ENCODE data around the gene UBL4A.

UBL4A gene

DNA sequence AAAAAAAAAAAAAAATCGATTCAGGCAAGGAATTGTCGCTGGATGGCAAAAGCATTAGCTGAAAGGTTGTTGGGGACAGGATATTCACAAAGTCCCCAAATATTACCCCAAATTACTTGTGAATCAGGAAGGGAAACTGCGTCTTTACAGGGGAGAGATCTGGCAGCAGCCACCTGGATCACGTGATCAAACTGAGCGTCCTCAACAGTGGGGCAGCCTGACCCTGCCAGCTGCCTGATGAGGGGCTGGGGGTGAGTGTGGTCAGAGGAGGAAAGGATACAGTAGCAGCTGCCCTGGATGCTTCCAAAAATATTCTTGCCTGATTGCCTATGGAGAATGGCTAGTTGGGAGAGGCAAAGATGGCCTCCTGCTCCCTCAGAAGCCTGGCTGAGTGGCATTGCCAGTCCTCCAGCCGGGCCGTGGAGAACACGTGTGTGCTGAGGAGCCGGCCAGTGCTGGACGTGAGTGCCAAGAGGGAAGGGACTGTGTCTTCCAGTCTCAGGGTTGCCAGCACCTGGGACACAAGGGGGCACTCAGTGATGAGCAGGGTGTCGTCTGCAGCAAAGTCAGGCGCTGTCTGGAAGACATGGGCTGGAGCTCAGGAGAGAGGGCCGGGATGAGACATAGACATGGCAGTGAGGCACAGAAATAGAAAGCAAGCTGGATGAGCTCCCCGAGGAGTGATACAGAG is 4.4 kb downstream of the UBL4A start:
- no peak for DNase-seq (ENCODE audit: low read depth)

DNA sequence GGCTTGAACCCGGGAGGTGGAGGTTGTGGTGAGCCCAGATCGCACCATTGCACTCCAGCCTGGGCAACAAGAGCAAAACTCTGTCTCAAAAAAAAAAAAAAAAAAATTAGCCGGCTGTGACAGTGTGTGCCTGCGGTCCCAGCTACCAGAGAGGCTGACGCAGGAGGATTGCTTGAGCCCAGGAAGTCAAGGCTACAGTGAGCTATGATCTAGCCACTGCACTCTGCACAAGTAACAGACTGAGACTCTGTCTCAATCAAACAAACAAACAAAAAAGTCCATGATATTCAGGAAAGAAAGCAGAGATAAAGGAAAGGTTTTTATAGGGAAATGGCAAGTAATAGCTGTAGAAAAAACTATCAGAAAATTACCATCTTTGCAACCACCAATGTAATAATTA is 5.2 kb downstream of the UBL4A start:
- no peak for DNase-seq (ENCODE audit: low read depth)

DNA sequence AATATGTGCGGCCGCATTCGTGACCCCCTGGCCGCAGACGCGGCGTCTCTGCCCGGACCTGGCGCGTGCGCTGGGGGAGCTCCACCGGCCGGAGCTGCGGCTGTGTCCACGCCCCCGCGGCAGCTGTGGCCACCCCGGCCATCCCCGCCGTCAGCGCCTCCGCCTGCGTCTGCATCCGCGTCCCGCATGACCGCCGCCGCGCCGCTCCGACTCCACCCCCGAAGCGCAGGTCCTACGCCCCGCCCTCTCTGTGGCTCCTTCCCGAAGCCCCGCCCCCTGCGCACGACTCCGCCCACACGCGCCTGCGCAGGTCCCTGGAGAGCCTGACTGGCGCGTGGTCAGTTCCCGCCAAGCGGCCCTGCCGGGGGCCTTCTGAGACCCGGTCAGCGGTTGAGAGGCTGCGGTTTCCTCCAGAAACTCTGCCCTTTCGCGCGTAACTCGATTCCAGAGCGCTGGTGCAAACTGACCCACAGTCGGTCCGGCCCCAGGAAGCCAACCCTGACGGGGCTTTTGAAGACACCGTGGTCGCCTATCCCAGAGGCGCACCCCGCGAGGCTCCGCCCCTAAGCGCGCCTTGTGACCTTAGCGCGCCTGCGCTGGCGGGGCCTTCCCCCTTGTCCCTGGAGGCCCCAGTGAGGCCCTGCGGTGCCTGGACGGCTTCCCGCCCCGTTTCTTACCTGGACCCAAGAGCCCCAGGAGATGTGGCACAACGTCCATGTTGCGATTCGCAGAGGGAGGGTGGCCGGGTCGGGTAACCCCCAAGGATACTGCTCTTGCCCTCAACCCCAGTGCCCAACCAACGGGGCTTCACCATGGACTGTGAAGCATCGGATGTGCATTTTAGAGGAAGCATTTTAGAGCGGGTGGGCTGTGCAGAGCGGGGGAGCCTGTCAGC is 7.4 kb downstream of the UBL4A start, which contains the start of gene LAGE3:
Gene LAGE3, minus strand, starts transcription at position 554 of the 895 bp plus-strand sequence. Its CDS starts 366 bp downstream, at position 188.
- peak; percentile 90 for DNase-seq (ENCODE audit: low read depth)

DNA sequence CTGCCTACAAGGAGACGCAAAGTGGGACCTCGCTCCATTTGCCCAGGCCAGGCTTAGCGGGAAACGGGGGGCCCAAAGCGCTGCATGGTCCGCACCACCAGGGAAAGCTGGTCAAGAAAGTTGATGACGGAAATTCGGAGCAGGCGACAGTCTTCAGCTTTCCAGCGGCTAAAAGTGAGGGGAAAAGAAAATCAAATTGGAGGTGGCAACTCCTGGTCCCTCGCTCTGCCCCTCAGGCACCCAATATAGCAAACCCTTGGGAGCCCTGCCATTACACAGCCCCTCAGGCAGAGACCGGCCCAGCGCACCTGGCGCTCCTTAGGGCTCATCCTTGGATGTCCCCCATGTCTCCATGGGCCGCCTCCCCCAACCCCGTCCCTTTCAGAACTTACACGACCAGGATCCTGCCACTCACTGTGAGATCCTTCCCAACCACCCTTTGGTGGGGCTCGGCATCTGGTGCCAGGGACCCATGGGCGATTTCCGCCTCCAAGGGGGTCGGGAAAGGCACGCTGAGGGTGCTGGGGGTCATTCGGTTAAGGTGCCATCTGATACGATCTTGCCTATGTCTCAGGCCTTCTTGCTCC is 8.4 kb downstream of the UBL4A start:
- no peak for DNase-seq (ENCODE audit: low read depth)

DNA sequence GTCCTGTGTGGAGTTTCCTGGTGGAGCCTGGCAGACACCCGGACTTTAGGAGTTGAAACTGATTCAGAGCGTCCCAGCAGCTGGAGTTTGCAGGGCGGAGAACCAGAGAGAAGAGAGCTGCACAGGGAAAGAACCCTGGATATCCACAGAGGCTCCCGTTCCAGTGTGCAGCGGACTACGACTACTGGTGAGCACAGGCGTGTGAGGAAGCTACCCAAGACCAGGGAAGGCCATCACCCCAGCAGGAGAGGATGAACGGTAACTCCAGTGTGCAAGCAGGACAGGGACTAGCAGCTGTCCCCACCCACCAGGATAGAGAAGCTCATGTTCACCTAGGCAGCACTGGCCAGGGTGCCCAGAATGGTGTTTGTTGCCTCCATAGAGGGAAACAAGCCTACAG is 9.6 kb downstream of the UBL4A start:
- DNase-seq (ENCODE audit: low read depth): no peak

DNA sequence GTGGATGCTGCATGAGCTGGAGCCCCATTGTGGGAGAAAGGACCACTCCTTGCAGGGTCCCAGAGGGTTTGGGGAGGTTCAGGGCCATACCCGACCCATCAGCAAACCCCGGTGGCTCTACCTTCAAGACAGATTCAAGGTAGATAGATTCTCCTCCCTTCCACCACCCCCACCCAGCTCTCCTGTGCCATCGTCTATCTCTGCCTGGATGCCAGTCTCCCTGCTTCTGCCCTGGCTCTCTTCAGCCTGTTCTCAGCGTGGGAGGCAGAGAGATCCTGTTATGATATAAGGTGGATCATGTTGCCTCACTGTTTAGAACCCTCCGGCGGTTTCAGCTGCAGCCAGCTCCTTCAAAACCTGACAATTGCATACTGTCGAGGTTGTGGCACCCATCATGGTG is 12.7 kb downstream of the UBL4A start:
- DNase-seq (ENCODE audit: low read depth): no peak

DNA sequence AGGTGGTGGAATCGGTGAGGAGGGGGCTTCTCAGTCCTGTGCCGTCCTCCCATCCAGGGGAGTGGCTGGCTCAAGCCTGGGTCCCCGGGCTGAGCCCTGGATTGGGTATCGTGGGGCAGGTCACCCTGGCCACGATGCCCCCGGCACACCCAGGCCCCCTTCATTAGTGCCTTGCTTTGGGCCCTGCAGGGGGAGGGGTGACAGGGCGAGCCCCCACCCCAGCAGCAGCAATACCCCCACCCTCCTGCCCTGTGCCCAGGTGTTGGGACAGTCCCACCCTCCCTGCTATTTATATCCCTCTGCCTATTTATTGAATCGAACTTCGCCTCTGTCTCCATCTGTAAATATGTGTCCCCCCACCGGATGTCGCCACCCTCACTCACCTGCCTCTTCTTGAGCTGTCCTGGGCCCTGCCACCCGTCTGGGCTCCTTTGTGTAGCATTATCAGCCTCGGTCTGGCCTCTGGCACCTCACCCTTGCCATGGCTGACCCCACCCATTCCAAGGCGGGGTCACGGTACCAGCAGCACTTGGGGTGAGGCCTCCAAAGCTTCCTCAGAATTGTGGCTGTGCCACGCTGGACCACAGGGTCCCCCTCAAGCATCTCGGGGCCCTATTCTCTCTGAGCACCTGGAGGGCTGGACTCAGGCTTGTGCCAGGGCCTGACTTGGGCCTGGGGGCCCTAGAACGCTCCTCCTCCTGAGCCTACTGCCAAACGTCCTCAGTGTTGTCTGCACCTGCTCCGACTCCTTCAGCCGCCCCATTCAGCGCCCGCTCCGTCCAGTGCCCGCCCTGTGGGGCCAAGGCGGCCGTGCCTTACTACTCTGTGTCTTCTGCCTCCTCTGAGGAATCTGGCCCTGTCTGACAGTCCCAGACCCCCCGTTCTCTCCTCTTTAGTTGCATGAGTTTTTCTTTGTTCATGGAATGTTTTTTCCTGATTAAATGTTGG is 13.5 kb downstream of the UBL4A start:
- no peak for DNase-seq (ENCODE audit: low read depth)

DNA sequence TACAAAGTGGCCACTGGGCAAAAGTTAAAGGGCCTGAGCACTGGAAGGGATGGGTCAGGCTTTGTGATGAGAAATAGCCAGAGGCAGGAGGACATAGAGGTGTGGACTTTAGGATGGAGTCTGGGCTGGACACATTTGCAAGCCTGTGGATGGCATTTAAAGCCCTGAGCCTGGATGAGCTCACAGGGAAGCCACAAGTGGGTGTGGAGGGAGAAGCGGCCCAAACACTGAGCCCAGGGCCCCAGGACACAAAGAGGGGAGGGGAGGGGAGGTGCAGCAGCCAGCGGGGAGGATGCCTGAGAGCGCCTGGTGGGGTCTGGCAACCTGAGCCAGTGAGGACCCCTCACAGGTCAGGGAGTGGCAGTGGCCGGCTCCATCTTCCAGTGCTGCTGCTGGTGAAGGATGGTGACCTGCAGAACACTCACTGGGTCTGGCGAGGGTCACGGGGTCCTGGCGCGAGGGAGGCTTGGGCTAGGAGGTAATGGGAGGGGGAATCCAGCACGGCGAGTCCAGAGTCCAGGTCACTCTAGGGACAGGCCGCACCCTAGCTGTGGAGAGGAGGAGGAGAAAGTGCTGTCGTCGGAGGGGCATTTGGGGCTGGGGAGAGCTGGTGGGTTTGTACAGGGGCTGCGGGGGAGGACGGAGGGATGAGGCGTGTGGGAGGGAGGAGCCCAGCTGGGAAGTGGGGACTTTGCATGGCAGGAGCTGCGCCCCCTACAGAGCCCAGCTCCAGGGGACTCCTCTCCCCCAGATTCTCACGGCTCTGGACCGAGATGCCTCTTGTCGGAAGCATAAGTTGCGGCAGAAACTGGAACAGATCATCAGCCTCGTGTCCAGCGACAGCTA is 14.4 kb downstream of the UBL4A start:
- no peak for DNase-seq (ENCODE audit: low read depth)

DNA sequence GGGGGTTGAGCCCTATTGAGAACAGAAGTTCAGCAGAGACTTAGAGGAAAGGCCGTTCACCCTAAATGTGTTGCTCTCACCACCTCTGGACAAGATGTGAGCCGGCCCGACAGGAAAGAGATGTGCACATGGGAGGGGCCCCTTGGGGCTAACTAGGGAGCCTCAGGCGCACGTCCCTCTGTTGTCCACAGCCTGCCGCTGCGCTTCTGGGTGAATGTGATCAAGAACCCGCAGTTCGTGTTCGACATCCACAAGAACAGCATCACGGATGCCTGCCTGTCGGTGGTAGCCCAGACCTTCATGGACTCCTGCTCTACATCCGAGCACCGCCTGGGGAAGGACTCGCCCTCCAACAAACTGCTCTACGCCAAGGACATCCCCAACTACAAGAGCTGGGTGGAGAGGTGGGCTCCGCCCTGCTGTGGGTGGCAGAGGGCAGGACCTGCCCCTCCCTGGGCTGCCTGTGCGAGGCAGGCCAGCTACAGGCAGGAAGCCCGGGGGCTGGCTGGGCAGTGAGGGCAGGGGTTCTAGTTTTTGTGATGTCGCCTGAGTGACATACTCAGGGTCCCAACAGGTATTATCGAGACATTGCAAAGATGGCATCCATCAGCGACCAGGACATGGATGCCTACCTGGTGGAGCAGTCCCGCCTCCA is 15.4 kb downstream of the UBL4A start:
- DNase-seq (ENCODE audit: low read depth): no peak

DNA sequence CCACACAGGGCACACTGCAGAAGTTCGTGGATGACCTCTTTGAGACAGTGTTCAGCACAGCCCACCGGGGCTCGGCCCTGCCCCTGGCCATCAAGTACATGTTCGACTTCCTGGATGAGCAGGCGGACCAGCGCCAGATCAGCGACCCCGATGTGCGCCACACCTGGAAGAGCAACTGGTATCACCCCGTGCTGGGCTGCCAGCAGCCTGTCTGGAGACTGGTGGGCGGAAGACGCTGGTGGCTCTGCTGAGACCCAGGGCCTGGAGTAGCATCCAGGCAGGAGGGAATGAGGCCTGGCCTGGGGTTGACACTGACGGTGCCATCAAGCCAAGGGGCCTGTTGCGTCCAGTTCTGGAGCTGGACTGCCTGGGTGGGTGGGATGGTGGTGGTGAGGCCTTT is 16.0 kb downstream of the UBL4A start:
- no peak for DNase-seq (ENCODE audit: low read depth)

DNA sequence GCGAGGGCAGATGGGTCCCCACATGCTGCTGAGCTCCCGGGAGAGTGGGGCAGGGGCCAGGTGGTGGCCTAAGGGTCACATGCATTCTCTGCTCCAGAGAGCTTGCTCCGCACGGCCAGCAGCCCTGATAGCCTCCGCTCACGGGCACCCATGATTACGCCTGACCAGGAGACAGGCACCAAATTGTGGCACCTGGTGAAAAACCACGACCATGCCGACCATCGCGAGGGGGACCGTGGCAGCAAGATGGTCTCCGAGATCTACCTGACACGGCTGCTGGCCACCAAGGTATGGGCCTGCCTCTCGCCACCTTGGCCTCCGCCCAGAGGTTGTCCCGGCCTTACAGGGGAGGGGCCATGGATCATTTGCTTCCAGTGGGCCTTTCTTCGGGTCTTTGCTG is 16.5 kb downstream of the UBL4A start:
- no peak for DNase-seq (ENCODE audit: low read depth)

DNA sequence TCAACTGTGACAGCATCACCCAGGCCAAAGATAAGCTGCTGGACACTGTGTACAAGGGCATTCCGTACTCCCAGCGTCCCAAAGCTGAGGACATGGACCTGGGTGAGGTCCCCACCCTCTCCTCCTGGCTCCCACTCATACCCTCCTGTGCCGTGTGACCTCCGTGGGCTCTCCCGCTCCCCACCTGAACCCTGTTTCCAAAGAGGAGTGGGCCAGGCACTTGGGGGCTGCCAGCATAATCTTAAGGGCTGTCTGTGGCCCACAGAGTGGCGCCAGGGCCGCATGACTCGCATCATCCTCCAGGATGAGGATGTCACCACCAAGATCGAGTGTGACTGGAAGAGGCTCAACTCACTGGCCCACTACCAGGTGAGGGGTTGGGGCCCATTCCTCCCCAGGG is 17.3 kb downstream of the UBL4A start:
- no peak for DNase-seq (ENCODE audit: low read depth)

DNA sequence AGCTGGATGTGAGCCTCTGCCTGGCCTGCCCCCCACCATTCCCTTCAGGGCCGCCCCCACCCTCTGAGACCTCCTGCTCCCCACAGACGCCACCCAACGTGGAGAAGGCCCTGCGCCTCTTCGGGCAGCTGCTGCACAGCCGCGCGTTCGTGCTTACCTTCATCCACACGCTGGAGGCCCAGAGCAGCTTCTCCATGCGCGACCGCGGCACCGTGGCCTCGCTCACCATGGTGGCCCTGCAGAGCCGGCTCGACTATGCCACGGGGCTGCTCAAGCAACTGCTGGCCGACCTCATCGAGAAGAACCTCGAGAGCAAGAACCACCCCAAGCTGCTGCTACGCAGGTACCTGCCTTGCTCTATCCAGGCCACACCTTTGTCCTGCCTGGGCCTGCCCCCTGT is 18.2 kb downstream of the UBL4A start:
- DNase-seq (ENCODE audit: low read depth): no peak

DNA sequence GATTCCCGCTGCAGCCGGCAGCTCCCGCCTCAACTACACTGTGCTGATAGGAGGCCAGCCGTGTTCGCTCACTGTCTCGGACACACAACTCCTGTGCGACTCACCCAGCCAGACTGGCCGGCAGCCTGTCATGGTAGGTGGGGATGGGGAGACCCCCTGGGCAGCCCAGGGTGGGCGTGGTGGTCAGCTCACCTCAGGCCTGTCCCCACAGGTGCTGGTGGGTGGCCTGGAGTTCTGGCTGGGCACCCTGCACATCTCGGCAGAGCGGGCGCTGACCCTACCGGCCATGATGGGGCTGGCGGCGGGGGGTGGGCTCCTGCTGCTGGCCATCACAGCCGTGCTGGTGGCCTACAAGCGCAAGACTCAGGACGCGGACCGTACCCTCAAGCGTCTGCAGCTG is 18.9 kb downstream of the UBL4A start:
- no peak for DNase-seq (ENCODE audit: low read depth)

DNA sequence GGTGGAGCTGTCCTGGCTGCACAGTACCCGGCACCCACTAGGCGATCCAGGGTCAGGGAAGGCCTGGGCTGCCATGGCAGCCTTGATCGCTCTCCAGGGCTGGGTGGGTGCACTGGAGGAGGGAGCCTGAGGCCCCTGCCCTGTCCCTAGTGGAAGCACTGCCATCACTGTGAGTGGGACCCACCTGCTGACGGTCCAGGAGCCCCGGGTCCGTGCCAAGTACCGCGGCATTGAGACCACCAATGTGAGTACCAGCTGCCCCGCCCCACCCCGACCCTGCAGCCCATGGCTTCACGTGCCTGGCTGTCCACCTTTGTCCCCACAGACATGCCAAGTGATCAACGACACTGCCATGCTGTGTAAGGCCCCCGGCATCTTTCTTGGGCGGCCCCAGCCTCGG is 19.5 kb downstream of the UBL4A start:
- DNase-seq (ENCODE audit: low read depth): no peak

DNA sequence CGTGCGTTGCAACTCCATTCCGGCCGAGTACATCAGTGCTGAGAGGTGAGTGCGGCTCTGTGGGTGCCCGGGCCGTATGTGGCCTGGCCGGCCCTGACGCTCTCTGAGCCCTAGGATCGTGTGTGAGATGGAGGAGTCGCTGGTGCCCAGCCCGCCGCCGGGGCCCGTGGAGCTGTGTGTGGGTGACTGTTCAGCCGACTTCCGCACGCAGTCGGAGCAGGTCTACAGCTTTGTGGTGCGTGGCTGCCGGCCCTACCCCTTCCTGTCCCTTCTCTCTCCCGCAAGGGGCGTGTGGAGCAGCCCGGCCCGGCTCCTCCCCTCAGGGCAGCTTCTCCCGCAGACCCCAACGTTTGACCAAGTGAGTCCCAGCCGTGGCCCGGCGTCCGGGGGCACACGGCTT is 20.4 kb downstream of the UBL4A start:
- no peak for DNase-seq (ENCODE audit: low read depth)

DNA sequence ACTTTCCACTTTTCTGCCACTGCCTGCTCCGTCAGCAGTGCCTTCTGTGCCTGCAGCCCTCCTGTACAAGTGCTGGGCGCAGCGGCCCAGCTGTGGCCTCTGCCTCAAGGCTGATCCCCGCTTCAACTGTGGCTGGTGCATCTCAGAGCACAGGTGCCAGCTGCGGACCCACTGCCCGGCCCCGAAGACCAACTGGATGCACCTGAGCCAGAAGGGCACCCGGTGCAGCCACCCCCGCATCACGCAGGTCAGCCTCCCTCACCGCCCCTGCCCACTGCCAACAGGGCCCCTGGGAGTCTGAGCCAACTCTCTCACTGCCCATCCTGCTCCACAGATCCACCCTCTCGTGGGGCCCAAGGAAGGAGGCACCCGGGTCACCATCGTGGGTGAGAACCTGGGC is 20.8 kb downstream of the UBL4A start:
- no peak for DNase-seq (ENCODE audit: low read depth)

DNA sequence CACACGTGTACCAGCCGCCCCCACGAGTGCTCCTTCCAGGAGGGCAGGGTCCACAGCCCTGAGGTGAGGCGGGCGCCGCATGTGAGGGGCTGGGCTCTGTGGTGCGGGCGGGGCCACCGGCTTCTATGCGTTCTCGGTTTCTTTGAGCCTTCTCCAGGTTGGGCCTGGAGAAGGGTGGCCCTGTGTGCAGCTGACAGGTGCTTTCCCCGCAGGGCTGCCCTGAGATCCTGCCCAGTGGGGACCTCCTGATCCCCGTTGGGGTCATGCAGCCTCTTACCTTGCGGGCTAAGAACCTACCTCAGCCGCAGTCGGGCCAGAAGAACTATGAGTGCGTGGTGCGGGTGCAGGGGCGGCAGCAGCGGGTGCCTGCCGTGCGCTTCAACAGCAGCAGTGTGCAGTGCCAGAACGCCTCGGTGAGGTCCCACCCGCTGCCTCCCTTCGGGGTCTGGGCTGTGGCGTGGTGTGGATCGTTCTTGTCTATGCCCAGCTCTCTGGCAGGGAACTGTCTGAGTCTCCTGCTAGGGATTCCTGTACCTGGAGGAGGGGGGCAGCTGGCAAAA is 21.5 kb downstream of the UBL4A start:
- DNase-seq (ENCODE audit: low read depth): no peak

DNA sequence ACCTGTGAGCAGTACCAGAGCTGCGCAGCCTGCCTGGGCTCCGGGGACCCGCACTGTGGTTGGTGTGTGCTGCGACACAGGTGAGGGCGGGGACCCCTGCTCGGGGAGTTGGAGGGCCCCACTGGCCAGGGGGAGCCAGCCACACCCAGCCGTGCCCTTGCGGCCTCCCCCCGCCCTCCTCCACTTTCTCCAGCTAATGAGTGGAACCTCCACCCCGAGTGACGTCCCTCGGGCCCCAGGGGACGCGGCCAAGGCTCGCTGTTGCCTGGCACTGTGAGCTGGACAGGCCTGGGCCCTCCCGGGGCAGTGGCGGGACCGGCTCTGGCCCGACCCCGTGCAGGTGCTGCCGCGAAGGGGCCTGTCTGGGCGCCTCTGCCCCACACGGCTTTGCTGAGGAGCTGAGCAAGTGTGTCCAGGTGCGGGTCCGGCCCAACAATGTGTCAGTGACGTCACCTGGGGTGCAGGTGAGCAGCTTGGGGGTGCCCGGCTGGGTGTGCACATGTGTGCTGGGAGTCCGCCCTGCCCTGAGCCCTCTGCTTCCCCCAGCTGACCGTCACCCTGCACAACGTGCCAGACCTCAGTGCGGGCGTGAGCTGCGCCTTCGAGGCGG is 22.7 kb downstream of the UBL4A start:
- DNase-seq (ENCODE audit: low read depth): no peak

DNA sequence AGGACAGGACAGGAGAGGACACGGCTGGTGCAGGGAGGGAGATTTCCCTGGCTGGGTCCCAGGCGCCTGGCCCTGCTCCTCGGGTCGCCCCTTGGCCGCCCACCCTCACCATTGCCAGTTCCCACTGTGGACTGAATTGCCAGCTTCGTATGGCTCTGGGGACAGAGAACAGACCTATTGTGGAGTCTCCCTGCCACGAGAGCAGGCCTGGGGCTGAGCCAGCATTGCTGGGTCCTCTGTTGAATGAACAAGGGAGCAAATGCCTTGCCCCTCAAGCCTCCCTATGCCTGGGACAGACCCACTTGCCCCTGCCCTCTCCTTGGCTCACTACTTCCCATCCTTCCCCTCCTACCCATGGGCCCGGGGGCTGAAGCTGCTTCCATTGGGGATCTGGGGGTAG is 24.0 kb downstream of the UBL4A start:
- no peak for DNase-seq (ENCODE audit: low read depth)

All from ELR (cell line).